Astrocyte (in vitro differentiated cells and primary cell): ENCODE data around the gene LSM14B. TPM values are rescaled to one million over a fixed set of nuclear protein-coding genes. Genes with fewer than 3 reads are reported as not detected.

Experiments
- DNase-seq: peaks from one replicate; pipeline ENCODE4 v3.0.0-alpha.2; 2010; ENCODE audit warnings: low read depth
- FAIRE-seq: peaks from 2 replicates; lab custom pipeline; 2011; peaks lifted over from hg19 to GRCh38; lab: Jason Lieb, UNC
- H2AFZ ChIP-seq: 2 replicates; pipeline ENCODE4 v1.6.0; 2012; ENCODE audit warnings: low read depth, low read length, inconsistent platforms
- H3K27ac ChIP-seq: 2 replicates; pipeline ENCODE4 v1.5.1; 2011; ENCODE audit warnings: low read depth, low read length, inconsistent platforms
- H3K27me3 ChIP-seq: 2 replicates; pipeline ENCODE4 v1.6.0; 2011; ENCODE audit warnings: low read length, inconsistent platforms; ENCODE audit not compliant: insufficient read depth
- H3K36me3 ChIP-seq: 2 replicates; pipeline ENCODE4 v1.5.1; 2011; ENCODE audit warnings: low read length, inconsistent platforms; ENCODE audit not compliant: insufficient read depth
- H3K4me1 ChIP-seq: 2 replicates; pipeline ENCODE4 v1.5.1; 2011; ENCODE audit warnings: low read length, inconsistent platforms; ENCODE audit not compliant: insufficient read depth
- H3K4me2 ChIP-seq: 2 replicates; pipeline ENCODE4 v1.6.0; 2012; ENCODE audit warnings: low read length, inconsistent platforms
- H3K4me3 ChIP-seq: 2 replicates; pipeline ENCODE4 v1.5.1; 2011; ENCODE audit warnings: low read depth, mild to moderate bottlenecking, low read length, inconsistent platforms; ENCODE audit not compliant: insufficient read depth
- H3K79me2 ChIP-seq: 2 replicates; pipeline ENCODE4 v1.6.0; 2012; ENCODE audit warnings: mild to moderate bottlenecking, low read length, inconsistent platforms; ENCODE audit not compliant: insufficient read depth
- H3K9ac ChIP-seq: 2 replicates; pipeline ENCODE4 v1.6.0; 2012; ENCODE audit warnings: mild to moderate bottlenecking, low read length, inconsistent platforms
- H3K9me3 ChIP-seq: 2 replicates; pipeline ENCODE4 v1.5.1; 2012; ENCODE audit warnings: low read depth, mild to moderate bottlenecking, low read length, inconsistent platforms; ENCODE audit not compliant: insufficient read depth
- H4K20me1 ChIP-seq: 2 replicates; pipeline ENCODE4 v1.6.0; 2012; ENCODE audit warnings: low read length, inconsistent platforms; ENCODE audit not compliant: insufficient read depth
- H3K27ac Mint-ChIP-seq: one replicate; pipeline ENCODE4 v1.8.0; 2021; ENCODE audit warnings: mild to moderate bottlenecking, mixed read lengths; ENCODE audit not compliant: unreplicated experiment
- H3K27me3 Mint-ChIP-seq: one replicate; pipeline ENCODE4 v1.8.0; 2021; ENCODE audit warnings: low read depth, mixed read lengths; ENCODE audit not compliant: unreplicated experiment
- H3K36me3 Mint-ChIP-seq: one replicate; pipeline ENCODE4 v1.8.0; 2021; ENCODE audit warnings: low read depth, mixed read lengths; ENCODE audit not compliant: unreplicated experiment
- H3K4me1 Mint-ChIP-seq: one replicate; pipeline ENCODE4 v1.8.0; 2021; ENCODE audit warnings: low read depth, mixed read lengths; ENCODE audit not compliant: unreplicated experiment
- H3K4me3 Mint-ChIP-seq: one replicate; pipeline ENCODE4 v1.8.0; 2021; ENCODE audit warnings: mild to moderate bottlenecking, moderate library complexity, mixed read lengths; ENCODE audit not compliant: unreplicated experiment
- H3K9me3 Mint-ChIP-seq: one replicate; pipeline ENCODE4 v1.8.0; 2021; ENCODE audit warnings: mild to moderate bottlenecking, mixed read lengths; ENCODE audit not compliant: unreplicated experiment
- EZH2 ChIP-seq: IDR thresholded peaks from 2 replicates; pipeline ENCODE4 v1.6.1; 2012; ENCODE audit warnings: mild to moderate bottlenecking, low read length, inconsistent platforms; ENCODE audit not compliant: insufficient read depth
- total RNA-seq: library from RNA; stranded (reverse); gene quantifications from 2 replicates; pipeline ENCODE4 v1.2.1, GENCODE V29; 2021
- TF ChIP-seq, protein P1 (sequence below): IDR thresholded peaks from 2 replicates; pipeline ENCODE4 v1.5.1; 2011; ENCODE audit warnings: low read depth, mild to moderate bottlenecking, inconsistent platforms, low read length, moderate library complexity; ENCODE audit not compliant: insufficient read depth

LSM14B gene
- total RNA-seq, 1 donor from 2014 or later = 27.1 TPM

DNA sequence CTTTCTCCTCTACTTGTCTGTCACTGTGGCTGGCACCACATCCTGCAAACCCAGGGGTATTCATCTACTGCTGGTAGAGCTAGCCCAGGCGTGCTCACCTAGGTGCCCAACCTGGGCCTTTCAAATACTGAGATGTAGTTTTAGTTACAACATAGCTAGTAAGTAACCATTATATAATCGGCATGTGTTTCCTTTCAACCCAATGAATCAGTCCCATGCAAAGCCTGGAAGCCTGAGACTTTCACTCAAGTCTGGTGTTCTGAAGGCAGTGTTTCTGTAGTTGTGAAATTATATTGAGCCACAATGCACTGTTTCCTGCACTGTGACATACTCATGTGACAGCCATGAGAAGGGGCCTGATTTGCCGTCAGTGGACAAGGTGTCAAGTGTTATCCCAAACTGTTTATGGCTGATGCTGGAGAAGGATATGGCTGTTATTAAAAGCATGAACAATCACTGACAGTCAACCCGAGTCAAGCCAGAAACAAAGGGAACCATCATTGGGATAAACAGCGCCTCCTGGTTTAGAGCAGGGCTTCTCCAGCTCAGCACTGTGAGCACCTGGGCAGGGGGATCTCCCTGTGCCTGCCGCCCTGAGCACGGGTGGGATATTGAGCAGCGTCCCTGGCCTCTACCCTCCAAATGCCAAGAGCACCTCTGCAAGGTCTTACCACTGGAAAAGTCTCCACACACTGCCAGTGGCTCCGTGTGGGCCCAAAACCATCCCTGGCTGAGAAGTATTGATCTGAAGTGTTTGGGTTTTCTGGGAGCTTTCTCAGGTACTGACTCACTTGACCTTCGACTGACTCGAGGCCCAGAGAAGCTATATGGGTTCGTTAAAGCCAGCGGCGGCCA lies 19.3 kb downstream of the LSM14B start:
- Mint-ChIP-seq H3K27me3 (no peaks in the 10 kb centered on the region), H3K4me3 (peak overlapping the region; percentile 98), H3K27ac (peak overlapping the region; percentile 97), H3K9me3 (no peaks in the 10 kb centered on the region), H3K4me1 (peaks cover 17% of the 10 kb centered on the region), H3K36me3 (peaks cover 17% of the 10 kb centered on the region)
- H3K9ac ChIP-seq = peak overlapping the region; percentile 94
- peaks cover 24% of the 10 kb centered on the region for H3K4me1 ChIP-seq
- TF ChIP-seq EZH2 = no peak
- TF ChIP-seq, protein P1, sequence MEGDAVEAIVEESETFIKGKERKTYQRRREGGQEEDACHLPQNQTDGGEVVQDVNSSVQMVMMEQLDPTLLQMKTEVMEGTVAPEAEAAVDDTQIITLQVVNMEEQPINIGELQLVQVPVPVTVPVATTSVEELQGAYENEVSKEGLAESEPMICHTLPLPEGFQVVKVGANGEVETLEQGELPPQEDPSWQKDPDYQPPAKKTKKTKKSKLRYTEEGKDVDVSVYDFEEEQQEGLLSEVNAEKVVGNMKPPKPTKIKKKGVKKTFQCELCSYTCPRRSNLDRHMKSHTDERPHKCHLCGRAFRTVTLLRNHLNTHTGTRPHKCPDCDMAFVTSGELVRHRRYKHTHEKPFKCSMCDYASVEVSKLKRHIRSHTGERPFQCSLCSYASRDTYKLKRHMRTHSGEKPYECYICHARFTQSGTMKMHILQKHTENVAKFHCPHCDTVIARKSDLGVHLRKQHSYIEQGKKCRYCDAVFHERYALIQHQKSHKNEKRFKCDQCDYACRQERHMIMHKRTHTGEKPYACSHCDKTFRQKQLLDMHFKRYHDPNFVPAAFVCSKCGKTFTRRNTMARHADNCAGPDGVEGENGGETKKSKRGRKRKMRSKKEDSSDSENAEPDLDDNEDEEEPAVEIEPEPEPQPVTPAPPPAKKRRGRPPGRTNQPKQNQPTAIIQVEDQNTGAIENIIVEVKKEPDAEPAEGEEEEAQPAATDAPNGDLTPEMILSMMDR = peak; percentile 6
- H4K20me1 ChIP-seq = peaks cover 80% of the 10 kb centered on the region
- H3K4me2 ChIP-seq = peak overlapping the region; percentile 99
- no peaks in the 10 kb centered on the region for H3K27me3 ChIP-seq
- H2AFZ ChIP-seq = no peak overlapping the region
- peak overlapping the region; percentile 88 for H3K27ac ChIP-seq
- no peak for DNase-seq
- H3K4me3 ChIP-seq = peak overlapping the region; percentile 94
- peaks cover 40% of the 10 kb centered on the region for H3K36me3 ChIP-seq
- peaks cover 83% of the 10 kb centered on the region for H3K79me2 ChIP-seq
- FAIRE-seq = no peak
- H3K9me3 ChIP-seq = no peaks in the 10 kb centered on the region

GRCh38 chr20:62142252-62143080 lies 20.2 kb downstream of the LSM14B start:
- Mint-ChIP-seq H3K27ac (peak overlapping the region; percentile 97), H3K36me3 (peaks cover 13% of the 10 kb centered on the region), H3K4me1 (peaks cover 17% of the 10 kb centered on the region), H3K4me3 (peak overlapping the region; percentile 98), H3K9me3 (no peaks in the 10 kb centered on the region), H3K27me3 (no peaks in the 10 kb centered on the region)
- Histone ChIP-seq H3K79me2 (peaks cover 90% of the 10 kb centered on the region), H3K36me3 (peaks cover 33% of the 10 kb centered on the region), H2AFZ (no peak overlapping the region), H3K27ac (peak overlapping the region; percentile 88), H3K27me3 (no peaks in the 10 kb centered on the region), H3K9me3 (no peaks in the 10 kb centered on the region), H4K20me1 (peaks cover 80% of the 10 kb centered on the region), H3K4me2 (peak overlapping the region; percentile 99), H3K9ac (peak overlapping the region; percentile 94), H3K4me3 (peak overlapping the region; percentile 94), H3K4me1 (peaks cover 24% of the 10 kb centered on the region)
- no peak for DNase-seq
- TF ChIP-seq, protein P1 = no peak
- no peak for TF ChIP-seq EZH2
- FAIRE-seq = no peak
